H9 (cell line): Measurements from ENCODE around the gene NTSR1. TPM values are rescaled to one million over a fixed set of nuclear protein-coding genes. Genes with fewer than 3 reads are reported as not detected.

Experiments used
- DNase-seq: peaks from one replicate; pipeline ENCODE4 v3.0.0-alpha.2; 2017
- H2AFZ ChIP-seq: one replicate; pipeline ENCODE4 v1.6.1; 2013; ENCODE audit warnings: mild to moderate bottlenecking, low read length, control low read depth, moderate library complexity
- H2AK5ac ChIP-seq: 2 replicates; pipeline ENCODE4 v1.6.1; 2013; ENCODE audit warnings: low read length, control low read depth, mixed read lengths; ENCODE audit not compliant: insufficient read length
- H2BK120ac ChIP-seq: one replicate; pipeline ENCODE4 v1.6.1; 2013; ENCODE audit warnings: low read depth, mild to moderate bottlenecking, low read length, control low read depth, inconsistent platforms; ENCODE audit not compliant: poor library complexity, severe bottlenecking
- H2BK12ac ChIP-seq: 2 replicates; pipeline ENCODE4 v1.6.1; 2013; ENCODE audit warnings: low read length, control low read depth, mixed read lengths, low read depth; ENCODE audit not compliant: insufficient read length
- H2BK15ac ChIP-seq: 2 replicates; pipeline ENCODE4 v1.6.1; 2013; ENCODE audit warnings: low read depth, low read length, control low read depth
- H2BK20ac ChIP-seq: one replicate; pipeline ENCODE4 v1.6.1; 2013; ENCODE audit warnings: low read depth, mild to moderate bottlenecking, low read length, control low read depth, inconsistent platforms; ENCODE audit not compliant: poor library complexity, severe bottlenecking
- H2BK5ac ChIP-seq: 2 replicates; pipeline ENCODE4 v1.6.1; 2013; ENCODE audit warnings: low read length, control low read depth, mixed read lengths; ENCODE audit not compliant: insufficient read length
- H3K14ac ChIP-seq: 2 replicates; pipeline ENCODE4 v1.6.1; 2013; ENCODE audit warnings: low read length, control low read depth; ENCODE audit not compliant: insufficient read depth
- H3K18ac ChIP-seq: 2 replicates; pipeline ENCODE4 v1.6.1; 2013; ENCODE audit warnings: low read depth, mild to moderate bottlenecking, mixed read lengths, low read length, control low read depth; ENCODE audit not compliant: insufficient read length
- H3K23ac ChIP-seq: 2 replicates; pipeline ENCODE4 v1.6.1; 2013; ENCODE audit warnings: low read length, control low read depth, mixed read lengths, low read depth; ENCODE audit not compliant: insufficient read length
- H3K23me2 ChIP-seq: 2 replicates; pipeline ENCODE4 v1.6.1; 2013; ENCODE audit warnings: low read depth, mild to moderate bottlenecking, mixed read lengths, low read length, control low read depth; ENCODE audit not compliant: insufficient read length, poor library complexity, severe bottlenecking
- H3K27ac ChIP-seq: 2 replicates; pipeline ENCODE4 v1.5.1; 2013; ENCODE audit warnings: low read length, control low read depth, mixed read lengths, low read depth; ENCODE audit not compliant: insufficient read length
- H3K27me3 ChIP-seq: 2 replicates; pipeline ENCODE4 v1.6.1; 2013; ENCODE audit warnings: low read length, control low read depth, inconsistent platforms; ENCODE audit not compliant: insufficient read depth
- H3K4ac ChIP-seq: 2 replicates; pipeline ENCODE4 v1.6.1; 2013; ENCODE audit warnings: low read depth, mild to moderate bottlenecking, control low read depth, inconsistent platforms, low read length, moderate library complexity
- H3K4me1 ChIP-seq: 2 replicates; pipeline ENCODE4 v1.6.1; 2013; ENCODE audit warnings: low read length, control low read depth, inconsistent platforms; ENCODE audit not compliant: insufficient read depth
- H3K4me2 ChIP-seq: 2 replicates; pipeline ENCODE4 v1.6.1; 2013; ENCODE audit warnings: low read length, control low read depth, mixed read lengths; ENCODE audit not compliant: insufficient read length, insufficient read depth
- H3K56ac ChIP-seq: 2 replicates; pipeline ENCODE4 v1.6.1; 2013; ENCODE audit warnings: low read depth, mild to moderate bottlenecking, mixed read lengths, low read length, control low read depth; ENCODE audit not compliant: insufficient read length
- H3K79me1 ChIP-seq: 2 replicates; pipeline ENCODE4 v1.6.1; 2013; ENCODE audit warnings: low read depth, mild to moderate bottlenecking, moderate library complexity, low read length, control low read depth, inconsistent platforms; ENCODE audit not compliant: insufficient read depth, poor library complexity, severe bottlenecking
- H3K79me2 ChIP-seq: 2 replicates; pipeline ENCODE4 v1.6.1; 2013; ENCODE audit warnings: low read length, control low read depth, inconsistent platforms; ENCODE audit not compliant: insufficient read depth
- H3K9ac ChIP-seq: 2 replicates; pipeline ENCODE4 v1.6.1; 2013; ENCODE audit warnings: low read length, control low read depth, mixed read lengths; ENCODE audit not compliant: insufficient read length; ENCODE audit errors: extremely low read depth
- H3K9me3 ChIP-seq: one replicate; pipeline ENCODE4 v1.6.1; 2013; ENCODE audit warnings: low read depth, low read length, inconsistent platforms; ENCODE audit not compliant: control insufficient read depth
- H3T11ph ChIP-seq: one replicate; pipeline ENCODE4 v1.6.1; 2013; ENCODE audit warnings: mild to moderate bottlenecking, low read length, control low read depth, inconsistent platforms
- H4K20me1 ChIP-seq: one replicate; pipeline ENCODE4 v1.6.1; 2013; ENCODE audit not compliant: control insufficient read depth, insufficient read length, insufficient read depth
- H4K5ac ChIP-seq: 2 replicates; pipeline ENCODE4 v1.6.1; 2013; ENCODE audit warnings: low read depth, mild to moderate bottlenecking, mixed read lengths, low read length, control low read depth; ENCODE audit not compliant: insufficient read length
- H4K8ac ChIP-seq: replicated peaks from 2 replicates; pipeline ENCODE4 v1.6.1; 2013; ENCODE audit warnings: low read length, control low read depth, mixed read lengths, low read depth; ENCODE audit not compliant: insufficient read length
- H4K91ac ChIP-seq: 2 replicates; pipeline ENCODE4 v1.6.1; 2013; ENCODE audit warnings: low read depth, mild to moderate bottlenecking, moderate library complexity, mixed read lengths, low read length, control low read depth; ENCODE audit not compliant: insufficient read length
- H3K27ac Mint-ChIP-seq, 3 experiments: 2 replicates in 2 of 3; 3 replicates in 1 of 3; pipeline ENCODE4 v1.8.0; 2020 to 2021; ENCODE audit warnings: mixed read lengths in 3 of 3, mild to moderate bottlenecking in 1 of 3, moderate library complexity in 1 of 3
- H3K27me3 Mint-ChIP-seq: 2 replicates; pipeline ENCODE4 v1.8.0; 2021; ENCODE audit warnings: low read depth, mild to moderate bottlenecking, moderate library complexity, mixed read lengths
- H3K36me3 Mint-ChIP-seq, 3 experiments: 2 replicates in 2 of 3; 3 replicates in 1 of 3; pipeline ENCODE4 v1.8.0; 2020 to 2021; ENCODE audit warnings: low read depth in 3 of 3, mixed read lengths in 3 of 3; ENCODE audit not compliant: insufficient read depth in 1 of 3
- H3K4me1 Mint-ChIP-seq, 2 experiments: 2 replicates each; pipeline ENCODE4 v1.8.0; 2020; ENCODE audit warnings: mixed read lengths in 2 of 2
- H3K4me3 Mint-ChIP-seq, 2 experiments: 2 replicates in 1 of 2; 3 replicates in 1 of 2; pipeline ENCODE4 v1.8.0; 2020 to 2021; ENCODE audit warnings: mild to moderate bottlenecking in 2 of 2, mixed read lengths in 2 of 2, moderate library complexity in 1 of 2
- H3K9me3 Mint-ChIP-seq, 2 experiments: 2 replicates in 1 of 2; 3 replicates in 1 of 2; pipeline ENCODE4 v1.8.0; 2020; ENCODE audit warnings: mild to moderate bottlenecking in 2 of 2, mixed read lengths in 2 of 2, moderate library complexity in 1 of 2
- CTCF ChIP-seq: fragments of 200-600 bp; sonication (generic); conservative IDR thresholded peaks from 3 replicates; pipeline ENCODE4 v1.8.0; 2021; ENCODE audit warnings: antibody characterized with exemption, mild to moderate bottlenecking
- WGBS: extraction: QIAGEN DNeasy Blood & Tissue Kit; methylation state at CpG from one replicate; pipeline ENCODE4 v1.1.7; 2013; ENCODE audit warnings: missing lambda C conversion rate, low lambda C conversion rate, mixed read lengths; ENCODE audit not compliant: insufficient read length; ENCODE audit errors: extremely low coverage; 5-methylcytosine and 5-hydroxymethylcytosine counted together
- total RNA-seq: library from RNA; stranded (reverse); gene quantifications from 2 replicates; pipeline ENCODE4 v1.2.1, GENCODE V29; 2021

Gene NTSR1
- total RNA-seq, 1 experiment from 2014 or later: 0.11 TPM

GRCh38 chr20:62665153-62665754 lies 43.4 kb upstream of the NTSR1 start:
- no peak overlapping the region for H3K4ac ChIP-seq
- H3K4me1 ChIP-seq: no peaks in the 10 kb centered on the region
- no peak overlapping the region for H2BK15ac ChIP-seq
- no peaks in the 10 kb centered on the region for H3K9me3 Mint-ChIP-seq
- no peaks in the 10 kb centered on the region for H3K79me2 ChIP-seq
- no peak overlapping the region for H3T11ph ChIP-seq
- H3K27me3 ChIP-seq: no peaks in the 10 kb centered on the region
- H4K5ac ChIP-seq: no peak overlapping the region
- no peak overlapping the region for H2AK5ac ChIP-seq
- no peak overlapping the region for H3K23ac ChIP-seq
- WGBS: no CpG with 5 or more reads among the region's 12 CpGs
- H3K14ac ChIP-seq: no peak overlapping the region
- no peak overlapping the region for H3K27ac ChIP-seq
- no peaks in the 10 kb centered on the region for H4K20me1 ChIP-seq
- H3K79me1 ChIP-seq: no peaks in the 10 kb centered on the region
- H2BK5ac ChIP-seq: no peak overlapping the region
- no peaks in the 10 kb centered on the region for H3K27me3 Mint-ChIP-seq
- H3K9me3 ChIP-seq: no peaks in the 10 kb centered on the region
- no peaks in the 10 kb centered on the region for H3K23me2 ChIP-seq
- H3K9ac ChIP-seq: no peak overlapping the region
- H4K91ac ChIP-seq: no peak overlapping the region
- DNase-seq: no peak
- H3K4me1 Mint-ChIP-seq: peaks cover 8 to 10% of the 10 kb centered on the region in 2 experiments
- H4K8ac ChIP-seq: no peak overlapping the region
- no peak overlapping the region for H2BK120ac ChIP-seq
- H2AFZ ChIP-seq: no peak overlapping the region
- TF ChIP-seq CTCF: no peak
- no peak overlapping the region for H3K4me3 Mint-ChIP-seq
- no peak overlapping the region for H3K4me2 ChIP-seq
- H3K36me3 Mint-ChIP-seq: no peaks in the 10 kb centered on the region
- peak overlapping the region in 1 of 3 experiments; percentile 44; a peak in 1 of 7 replicates for H3K27ac Mint-ChIP-seq
- H3K56ac ChIP-seq: no peak overlapping the region
- H2BK12ac ChIP-seq: no peak overlapping the region
- no peak overlapping the region for H2BK20ac ChIP-seq
- H3K18ac ChIP-seq: no peak overlapping the region
